Measurements from ENCODE around the gene MED12L. TPM values are rescaled to one million over a fixed set of nuclear protein-coding genes. Genes with fewer than 3 reads are reported as not detected.

Gene MED12L
- total RNA-seq, 2 experiments from 2014 or later: 12.6 to 32.7 TPM

- Histone ChIP-seq H3K4me2 (ENCODE audit: low read length) (no peak overlapping the region), H3K27ac (ENCODE audit: low read depth, low read length, poor library complexity, severe bottlenecking) (no peak overlapping the region), H3K36me3 (ENCODE audit: insufficient read depth, low read length) (no peaks in the 10 kb centered on the region), H3K79me2 (ENCODE audit: insufficient read depth, low read depth, low read length) (no peaks in the 10 kb centered on the region), H3K9me2 (ENCODE audit: insufficient read depth, low read length) (no peaks in the 10 kb centered on the region), H3K4me1 (ENCODE audit: insufficient read depth, low read length, poor library complexity, severe bottlenecking) (no peaks in the 10 kb centered on the region), H4K20me1 (ENCODE audit: insufficient read depth, low read length) (no peaks in the 10 kb centered on the region), H3K9me3 (ENCODE audit: low read length) (peaks cover 7% of the 10 kb centered on the region; the same call in 1 of the 2 replicates), H2AFZ (ENCODE audit: low read length) (no peak overlapping the region), H3K4me3 (ENCODE audit: low read depth, low read length, poor library complexity, severe bottlenecking) (no peak overlapping the region)
- intact Hi-C loops (cut with micrococcal nuclease; ENCODE audit: unreplicated experiment): no loop called here
- no peak for DNase-seq (ENCODE audit: low spot score)
- POLR2A ChIA-PET: no interaction called here
- BruUV-seq (replicated peaks): no TSS peak
- no peak for TF ChIP-seq EZH2phosphoT487 (IDR thresholded peaks at IDR 0.05; ENCODE audit: borderline replicate concordance, low read depth, low read length)
- TF ChIP-seq, protein P1, sequence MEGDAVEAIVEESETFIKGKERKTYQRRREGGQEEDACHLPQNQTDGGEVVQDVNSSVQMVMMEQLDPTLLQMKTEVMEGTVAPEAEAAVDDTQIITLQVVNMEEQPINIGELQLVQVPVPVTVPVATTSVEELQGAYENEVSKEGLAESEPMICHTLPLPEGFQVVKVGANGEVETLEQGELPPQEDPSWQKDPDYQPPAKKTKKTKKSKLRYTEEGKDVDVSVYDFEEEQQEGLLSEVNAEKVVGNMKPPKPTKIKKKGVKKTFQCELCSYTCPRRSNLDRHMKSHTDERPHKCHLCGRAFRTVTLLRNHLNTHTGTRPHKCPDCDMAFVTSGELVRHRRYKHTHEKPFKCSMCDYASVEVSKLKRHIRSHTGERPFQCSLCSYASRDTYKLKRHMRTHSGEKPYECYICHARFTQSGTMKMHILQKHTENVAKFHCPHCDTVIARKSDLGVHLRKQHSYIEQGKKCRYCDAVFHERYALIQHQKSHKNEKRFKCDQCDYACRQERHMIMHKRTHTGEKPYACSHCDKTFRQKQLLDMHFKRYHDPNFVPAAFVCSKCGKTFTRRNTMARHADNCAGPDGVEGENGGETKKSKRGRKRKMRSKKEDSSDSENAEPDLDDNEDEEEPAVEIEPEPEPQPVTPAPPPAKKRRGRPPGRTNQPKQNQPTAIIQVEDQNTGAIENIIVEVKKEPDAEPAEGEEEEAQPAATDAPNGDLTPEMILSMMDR (conservative IDR thresholded peaks at IDR 0.05; ENCODE audit: low read length): no peak
- CTCF ChIA-PET (ENCODE audit: unreplicated experiment): no interaction called here
These were observed 394.0 kb downstream of the MED12L start for GRCh38 chr3:151479452-151479851.

DNA sequence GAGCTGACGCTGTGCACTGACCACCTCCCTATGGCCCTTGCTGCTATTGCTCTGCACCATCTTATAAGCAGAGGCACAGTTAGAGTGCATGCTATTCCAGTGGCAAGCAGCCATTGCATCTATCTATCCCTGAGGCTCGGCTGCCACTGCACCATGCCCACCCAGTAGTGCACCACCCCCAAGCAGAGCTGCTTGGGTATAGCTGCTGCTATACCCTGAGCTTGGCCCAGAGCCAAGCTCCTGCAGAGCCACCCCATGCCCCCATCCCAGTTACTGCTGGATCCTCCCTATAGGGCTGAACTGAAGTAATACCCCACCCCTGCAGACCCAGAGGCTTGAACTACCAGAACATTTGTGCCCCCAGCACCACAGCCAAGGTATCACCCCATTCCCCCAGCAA is 395.0 kb downstream of the MED12L start:
- intact Hi-C loops (cut with micrococcal nuclease; ENCODE audit: unreplicated experiment): no loop called here

GRCh38 chr3:151483488-151483887 is 398.0 kb downstream of the MED12L start:
- intact Hi-C loops (cut with micrococcal nuclease; ENCODE audit: unreplicated experiment): no loop called here
- Histone ChIP-seq H3K27ac (ENCODE audit: low read depth, low read length, poor library complexity, severe bottlenecking) (no peak overlapping the region), H3K9me2 (ENCODE audit: insufficient read depth, low read length) (no peaks in the 10 kb centered on the region), H3K4me1 (ENCODE audit: insufficient read depth, low read length, poor library complexity, severe bottlenecking) (no peaks in the 10 kb centered on the region), H3K79me2 (ENCODE audit: insufficient read depth, low read depth, low read length) (no peaks in the 10 kb centered on the region), H3K4me2 (ENCODE audit: low read length) (no peak overlapping the region), H3K4me3 (ENCODE audit: low read depth, low read length, poor library complexity, severe bottlenecking) (no peak overlapping the region), H3K9me3 (ENCODE audit: low read length) (peaks cover 7% of the 10 kb centered on the region; the same call in 1 of the 2 replicates), H4K20me1 (ENCODE audit: insufficient read depth, low read length) (no peaks in the 10 kb centered on the region), H2AFZ (ENCODE audit: low read length) (no peak overlapping the region), H3K36me3 (ENCODE audit: insufficient read depth, low read length) (no peaks in the 10 kb centered on the region)
- DNase-seq (ENCODE audit: low spot score): no peak
- TF ChIP-seq, protein P1 (conservative IDR thresholded peaks at IDR 0.05; ENCODE audit: low read length): no peak
- TF ChIP-seq EZH2phosphoT487 (IDR thresholded peaks at IDR 0.05; ENCODE audit: borderline replicate concordance, low read depth, low read length): no peak
- ChIA-PET CTCF (ENCODE audit: unreplicated experiment) (no interaction called here), POLR2A (no interaction called here)
- no TSS peak for BruUV-seq (replicated peaks)

More for the DNA sequence above, 395.0 kb downstream of the MED12L start:
- BruUV-seq (replicated peaks): no TSS peak
- TF ChIP-seq EZH2phosphoT487 (IDR thresholded peaks at IDR 0.05; ENCODE audit: borderline replicate concordance, low read depth, low read length): no peak
- TF ChIP-seq, protein P1 (conservative IDR thresholded peaks at IDR 0.05; ENCODE audit: low read length): no peak
- POLR2A ChIA-PET: no interaction called here
- no peaks in the 10 kb centered on the region for H4K20me1 ChIP-seq (ENCODE audit: insufficient read depth, low read length)
- H3K79me2 ChIP-seq (ENCODE audit: insufficient read depth, low read depth, low read length): no peaks in the 10 kb centered on the region
- H3K4me3 ChIP-seq (ENCODE audit: low read depth, low read length, poor library complexity, severe bottlenecking): no peak overlapping the region
- no peak for DNase-seq (ENCODE audit: low spot score)
- CTCF ChIA-PET (ENCODE audit: unreplicated experiment): no interaction called here
- peaks cover 7% of the 10 kb centered on the region; the same call in 1 of the 2 replicates for H3K9me3 ChIP-seq (ENCODE audit: low read length)
- no peaks in the 10 kb centered on the region for H3K4me1 ChIP-seq (ENCODE audit: insufficient read depth, low read length, poor library complexity, severe bottlenecking)
- H3K36me3 ChIP-seq (ENCODE audit: insufficient read depth, low read length): no peaks in the 10 kb centered on the region
- H3K27ac ChIP-seq (ENCODE audit: low read depth, low read length, poor library complexity, severe bottlenecking): no peak overlapping the region
- H3K4me2 ChIP-seq (ENCODE audit: low read length): no peak overlapping the region
- H2AFZ ChIP-seq (ENCODE audit: low read length): no peak overlapping the region
- H3K9me2 ChIP-seq (ENCODE audit: insufficient read depth, low read length): no peaks in the 10 kb centered on the region

Measured in OCI-LY7 (cell line).